Measurements from ENCODE around the gene PAF1. TPM values are rescaled to one million over a fixed set of nuclear protein-coding genes. Genes with fewer than 3 reads are reported as not detected.
"Not testable (repeated sequence)": the region's sequence is repeated elsewhere in the genome, so short reads cannot be mapped to it uniquely, and the experiment has no call there.

The PAF1 gene
- total RNA-seq, 2 donors from 2014 or later = 30.5 to 31.2 TPM

DNA sequence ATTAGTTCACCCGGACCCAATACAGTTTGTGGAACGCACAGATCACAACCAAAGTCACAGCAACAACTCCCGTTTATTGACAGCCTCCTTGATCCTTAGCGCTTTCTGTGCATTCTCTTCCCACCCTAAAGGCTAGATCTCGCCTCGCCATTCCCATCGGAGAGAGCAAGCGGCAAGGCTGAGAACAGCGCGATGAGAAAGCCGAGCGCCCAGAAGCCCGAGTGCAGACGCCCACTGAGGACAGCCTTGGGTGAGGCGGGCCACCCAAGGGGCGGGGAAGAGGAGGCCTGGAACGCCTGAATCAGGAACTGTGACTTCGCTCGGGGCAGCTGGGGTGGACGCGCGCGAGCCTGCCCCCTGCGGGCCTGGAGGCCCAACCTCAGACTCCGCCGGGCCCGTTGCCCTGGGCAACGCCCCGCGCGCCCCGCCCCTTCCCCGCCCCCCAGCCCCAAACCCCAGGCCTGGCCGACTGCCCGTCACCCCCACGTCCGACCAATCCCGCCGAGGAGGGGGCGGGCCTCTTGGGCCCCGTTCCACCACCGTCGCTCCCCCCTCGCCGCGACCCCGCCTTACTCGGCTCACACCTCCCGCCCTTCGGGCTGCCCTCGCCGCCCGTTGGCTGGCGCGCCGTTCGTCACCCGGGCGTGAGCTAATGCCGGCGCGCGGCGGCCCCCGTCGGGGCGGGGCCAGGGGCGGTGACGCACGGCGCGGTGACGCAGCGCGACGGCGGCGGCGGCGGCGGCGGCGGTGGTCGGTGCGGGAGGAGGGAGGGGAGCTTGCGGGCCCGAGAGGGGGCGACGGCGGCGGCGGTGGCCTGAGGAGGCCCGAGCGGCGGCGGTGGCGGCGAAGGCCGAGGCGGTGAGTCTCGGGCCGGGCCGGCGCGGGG is 48.9 kb downstream of the PAF1 start, which contains the start of gene SAMD4B:
SAMD4B (plus strand) TSS at position 703 of the 886 bp plus-strand sequence. CDS start 14,473 bp downstream, outside the sequence.
- peak; percentile 93 for ATAC-seq
- intact Hi-C loops (cut with DNase I, micrococcal nuclease) = no loop called here
- peak; percentile 99 for DNase-seq

GRCh38 chr19:39341129-39341718 is 49.7 kb downstream of the PAF1 start:
- intact Hi-C loops (cut with DNase I, micrococcal nuclease) = no loop called here
- DNase-seq = peak; percentile 37 to 39
- peak; percentile 13 for ATAC-seq

GRCh38 chr19:39340156-39340555 is 50.8 kb downstream of the PAF1 start:
- not testable (repeated sequence) for ATAC-seq

DNA sequence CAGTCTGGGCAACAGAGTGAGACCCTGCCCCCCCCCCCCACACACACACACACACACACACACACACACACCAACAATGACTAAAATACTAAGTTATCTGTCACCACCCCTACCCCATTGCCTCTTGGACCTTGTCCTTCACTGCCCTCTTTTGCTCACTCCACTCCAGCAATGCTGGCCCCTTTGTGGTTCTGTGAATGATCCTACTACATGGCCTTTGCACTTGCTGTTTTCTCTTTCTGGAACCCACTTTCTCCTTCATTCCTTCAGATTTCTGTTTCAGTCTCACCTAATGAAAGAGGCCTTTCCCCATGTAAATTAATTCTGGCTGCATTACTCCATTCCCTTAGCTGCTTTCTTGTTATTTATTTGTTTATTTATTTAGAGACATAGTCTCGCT is 51.2 kb downstream of the PAF1 start:
- no peak for DNase-seq
- no peak for ATAC-seq
- intact Hi-C loops (cut with DNase I, micrococcal nuclease) = no loop called here

More at GRCh38 chr19:39340156-39340555, 50.8 kb downstream of the PAF1 start:
- DNase-seq; intact Hi-C loops (cut with DNase I, micrococcal nuclease): not testable (repeated sequence)

GRCh38 chr19:39336483-39336882 is 54.4 kb downstream of the PAF1 start:
- DNase-seq (no peak), ATAC-seq (no peak)
- intact Hi-C loops (cut with DNase I, micrococcal nuclease) = no loop called here

Small RNA genes lying within 50 kb of the gene (microRNA-seq; reads per million reads assigned to microRNA genes)
- gene MIR4530 = 2.1 to 4.1 reads per million in 2 donors

Other genes starting within 250 kb of the PAF1 start
- gene NCCRP1, start 194.1 kb downstream of the PAF1 start, total RNA-seq = not detected
- gene SYCN, start 186.8 kb downstream of the PAF1 start, total RNA-seq = not detected
- not detected for gene IFNL3, start 146.1 kb downstream of the PAF1 start, total RNA-seq
- not detected for gene IFNL4, start 142.2 kb downstream of the PAF1 start, total RNA-seq
- gene IFNL2, start 122.7 kb downstream of the PAF1 start, total RNA-seq = not detected
- gene IFNL1, start 94.7 kb downstream of the PAF1 start, total RNA-seq = not detected
- gene LRFN1, start 70.2 kb downstream of the PAF1 start, total RNA-seq = under 1 TPM; 0.18 to 0.61 TPM
- 10 to 100 TPM in 1 of 2 donors, 1 to 10 TPM in 1; 7.0 to 17.8 TPM for gene GMFG, start 55.1 kb downstream of the PAF1 start, total RNA-seq
- gene SAMD4B, start 48.7 kb downstream of the PAF1 start, total RNA-seq = 10 to 100 TPM; 65.2 to 72.2 TPM
- gene MED29, start 272 bp upstream of the PAF1 start, total RNA-seq = 10 to 100 TPM; 30.4 to 32.4 TPM
- gene ZFP36, start 15.7 kb upstream of the PAF1 start, total RNA-seq = 100 to 1,000 TPM; 152 to 391 TPM
- 1 to 10 TPM; 6.2 to 9.3 TPM for gene PLEKHG2, start 21.6 kb upstream of the PAF1 start, total RNA-seq
- 1,000 to 10,000 TPM; 1,556 to 1,578 TPM for gene RPS16, start 44.8 kb upstream of the PAF1 start, total RNA-seq
- 100 to 1,000 TPM in 1 of 2 donors, 10 to 100 TPM in 1; 89.1 to 101 TPM for gene SUPT5H, start 54.5 kb upstream of the PAF1 start, total RNA-seq
- gene TIMM50, start 89.7 kb upstream of the PAF1 start, total RNA-seq = 10 to 100 TPM; 40.8 to 47.8 TPM
- under 1 TPM in 1 of 2 donors, not detected in 1; 0.12 TPM for gene DLL3, start 107.8 kb upstream of the PAF1 start, total RNA-seq
- gene SELENOV, start 124.0 kb upstream of the PAF1 start, total RNA-seq = not detected
- gene EID2B, start 141.7 kb upstream of the PAF1 start, total RNA-seq = under 1 TPM; 0.15 to 0.75 TPM
- 10 to 100 TPM; 10.4 to 10.6 TPM for gene EID2, start 149.1 kb upstream of the PAF1 start, total RNA-seq
- not detected for gene LGALS13, start 211.4 kb upstream of the PAF1 start, total RNA-seq